Fibroblast of lung (primary cell): ENCODE measurements around the gene TENM4. TPM values are rescaled to one million over a fixed set of nuclear protein-coding genes. Genes with fewer than 3 reads are reported as not detected.

Experiments used
- DNase-seq, 2 donors: peaks; one replicate each; pipeline versions ENCODE4 v3.0.0 to v3.0.0-alpha.2; 2010; ENCODE audit warnings: low read depth in 2 of 2
- H2AFZ ChIP-seq: 2 replicates; pipeline ENCODE4 v1.5.1; 2012; ENCODE audit warnings: low read length, control low read depth, inconsistent platforms
- H3K27ac ChIP-seq: 2 replicates; pipeline ENCODE4 v1.5.1; 2011; ENCODE audit warnings: low read length, control low read depth; ENCODE audit not compliant: insufficient read depth
- H3K27me3 ChIP-seq: 2 replicates; pipeline ENCODE4 v1.5.1; 2011; ENCODE audit warnings: mild to moderate bottlenecking, low read length; ENCODE audit not compliant: control insufficient read depth, insufficient read depth
- H3K36me3 ChIP-seq: 2 replicates; pipeline ENCODE4 v1.5.1; 2011; ENCODE audit warnings: low read length; ENCODE audit not compliant: control insufficient read depth, insufficient read depth
- H3K4me1 ChIP-seq: 2 replicates; pipeline ENCODE4 v1.5.1; 2011; ENCODE audit warnings: low read length; ENCODE audit not compliant: control insufficient read depth, insufficient read depth; ENCODE audit errors: extremely low read depth
- H3K4me2 ChIP-seq: 2 replicates; pipeline ENCODE4 v1.5.1; 2011; ENCODE audit warnings: low read length, control low read depth; ENCODE audit not compliant: insufficient read depth; ENCODE audit errors: extremely low read depth
- H3K4me3 ChIP-seq, 4 experiments: fragments of 200-600 bp in 1 of 4; sonication (generic) in 1 of 4; replicated peaks in 1 of 4; 2 replicates each; pipeline ENCODE4 v1.5.1; 2011 to 2016; ENCODE audit warnings: low read length in 4 of 4, low read depth in 3 of 4, mild to moderate bottlenecking in 3 of 4, control low read depth in 2 of 4, inconsistent platforms in 1 of 4, mixed read lengths in 1 of 4; ENCODE audit not compliant: insufficient read depth in 1 of 4; ENCODE audit errors: control extremely low read depth in 1 of 4
- H3K79me2 ChIP-seq: 2 replicates; pipeline ENCODE4 v1.5.1; 2012; ENCODE audit warnings: mild to moderate bottlenecking, low read length, inconsistent platforms; ENCODE audit not compliant: control insufficient read depth, insufficient read depth
- H3K9ac ChIP-seq: 2 replicates; pipeline ENCODE4 v1.5.1; 2011; ENCODE audit warnings: mild to moderate bottlenecking, low read length, control low read depth; ENCODE audit not compliant: insufficient read depth
- H3K9me3 ChIP-seq: 2 replicates; pipeline ENCODE4 v1.5.1; 2012; ENCODE audit warnings: low read depth, low read length; ENCODE audit not compliant: control insufficient read depth, insufficient read depth
- H4K20me1 ChIP-seq: 2 replicates; pipeline ENCODE4 v1.5.1; 2011; ENCODE audit warnings: low read length; ENCODE audit not compliant: control insufficient read depth, insufficient read depth; ENCODE audit errors: extremely low read depth
- EZH2 ChIP-seq: IDR thresholded peaks from 2 replicates; pipeline ENCODE4 v1.5.1; 2012; ENCODE audit warnings: low read length, control low read depth, mild to moderate bottlenecking; ENCODE audit errors: missing control alignments
- polyA plus RNA-seq, 2 donors: library from polyadenylated mRNA; depleted of rRNA in 1 of 2; stranded (reverse) in 1 of 2; unstranded in 1 of 2; fragments of >200 nt; gene quantifications; 2 replicates each; pipeline ENCODE4 v1.2.1, GENCODE V29; 2011 to 2012; ENCODE audit warnings: missing spikeins in 1 of 2
- total RNA-seq: library from RNA; depleted of rRNA; stranded (reverse); fragments of >200 nt; gene quantifications from 2 replicates; pipeline ENCODE4 v1.2.1, GENCODE V29; 2014
- TF ChIP-seq, protein P1 (sequence below), 2 donors: IDR thresholded peaks in 1 of 2; conservative IDR thresholded peaks in 1 of 2; 1 replicate in 1 of 2; 2 replicates in 1 of 2; pipeline ENCODE4 v1.5.1; 2011 to 2012; ENCODE audit warnings: low read length in 2 of 2, control low read depth in 1 of 2, inconsistent platforms in 1 of 2, low read depth in 1 of 2, mild to moderate bottlenecking in 1 of 2

Gene TENM4
- total and polyA plus RNA-seq, 2 donors (not counting 1 experiment from before 2014, with no cell fraction given) = 4.6 to 48.4 TPM

DNA sequence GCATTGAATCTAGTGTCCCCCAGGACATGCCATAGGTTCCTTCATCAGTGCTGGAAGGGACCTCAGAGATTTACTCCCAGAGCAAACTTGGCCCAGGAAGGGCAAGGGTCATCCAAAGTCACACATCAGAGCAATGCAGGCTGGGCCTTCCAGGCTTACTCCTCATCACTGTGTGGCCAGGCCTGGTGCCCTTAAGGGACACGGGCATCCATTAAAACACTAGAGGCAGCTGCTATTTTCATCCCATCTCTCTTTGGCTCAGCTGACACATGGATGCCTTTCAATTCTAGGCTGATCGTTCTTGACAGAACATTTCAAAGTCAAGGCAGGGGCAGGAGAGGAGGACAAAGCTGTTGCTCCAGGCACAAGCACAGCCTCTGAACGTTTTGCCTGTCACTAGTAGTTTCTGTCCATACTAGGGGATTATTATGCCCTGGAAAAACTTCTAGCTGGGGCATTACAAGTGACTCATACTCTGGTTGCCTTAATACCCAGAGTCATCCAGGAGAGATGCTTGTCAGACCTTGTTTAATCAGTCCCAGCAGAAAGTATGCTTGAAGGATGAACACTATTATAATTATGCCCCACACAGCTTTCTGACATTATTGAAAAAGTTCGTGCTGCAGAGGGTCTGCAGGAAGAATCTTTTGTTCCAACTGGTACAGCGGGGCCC is 240.3 kb downstream of the TENM4 start:
- Histone ChIP-seq H3K9me3 (no peaks in the 10 kb centered on the region), H3K27ac (no peak overlapping the region), H3K9ac (no peak overlapping the region), H3K4me3 (no peak overlapping the region), H4K20me1 (no peaks in the 10 kb centered on the region), H3K4me1 (peaks cover 2% of the 10 kb centered on the region), H3K79me2 (no peaks in the 10 kb centered on the region), H3K36me3 (no peaks in the 10 kb centered on the region), H2AFZ (no peak overlapping the region), H3K4me2 (no peak overlapping the region), H3K27me3 (no peaks in the 10 kb centered on the region)
- DNase-seq = no peak
- TF ChIP-seq EZH2 = no peak
- TF ChIP-seq, protein P1, sequence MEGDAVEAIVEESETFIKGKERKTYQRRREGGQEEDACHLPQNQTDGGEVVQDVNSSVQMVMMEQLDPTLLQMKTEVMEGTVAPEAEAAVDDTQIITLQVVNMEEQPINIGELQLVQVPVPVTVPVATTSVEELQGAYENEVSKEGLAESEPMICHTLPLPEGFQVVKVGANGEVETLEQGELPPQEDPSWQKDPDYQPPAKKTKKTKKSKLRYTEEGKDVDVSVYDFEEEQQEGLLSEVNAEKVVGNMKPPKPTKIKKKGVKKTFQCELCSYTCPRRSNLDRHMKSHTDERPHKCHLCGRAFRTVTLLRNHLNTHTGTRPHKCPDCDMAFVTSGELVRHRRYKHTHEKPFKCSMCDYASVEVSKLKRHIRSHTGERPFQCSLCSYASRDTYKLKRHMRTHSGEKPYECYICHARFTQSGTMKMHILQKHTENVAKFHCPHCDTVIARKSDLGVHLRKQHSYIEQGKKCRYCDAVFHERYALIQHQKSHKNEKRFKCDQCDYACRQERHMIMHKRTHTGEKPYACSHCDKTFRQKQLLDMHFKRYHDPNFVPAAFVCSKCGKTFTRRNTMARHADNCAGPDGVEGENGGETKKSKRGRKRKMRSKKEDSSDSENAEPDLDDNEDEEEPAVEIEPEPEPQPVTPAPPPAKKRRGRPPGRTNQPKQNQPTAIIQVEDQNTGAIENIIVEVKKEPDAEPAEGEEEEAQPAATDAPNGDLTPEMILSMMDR (conservative IDR thresholded peaks at IDR 0.05 in 1 of 2, IDR thresholded peaks at IDR 0.05 in 1 of 2; ENCODE audit: low read depth in 1 of 2, low read length in 2 of 2) = no peak

DNA sequence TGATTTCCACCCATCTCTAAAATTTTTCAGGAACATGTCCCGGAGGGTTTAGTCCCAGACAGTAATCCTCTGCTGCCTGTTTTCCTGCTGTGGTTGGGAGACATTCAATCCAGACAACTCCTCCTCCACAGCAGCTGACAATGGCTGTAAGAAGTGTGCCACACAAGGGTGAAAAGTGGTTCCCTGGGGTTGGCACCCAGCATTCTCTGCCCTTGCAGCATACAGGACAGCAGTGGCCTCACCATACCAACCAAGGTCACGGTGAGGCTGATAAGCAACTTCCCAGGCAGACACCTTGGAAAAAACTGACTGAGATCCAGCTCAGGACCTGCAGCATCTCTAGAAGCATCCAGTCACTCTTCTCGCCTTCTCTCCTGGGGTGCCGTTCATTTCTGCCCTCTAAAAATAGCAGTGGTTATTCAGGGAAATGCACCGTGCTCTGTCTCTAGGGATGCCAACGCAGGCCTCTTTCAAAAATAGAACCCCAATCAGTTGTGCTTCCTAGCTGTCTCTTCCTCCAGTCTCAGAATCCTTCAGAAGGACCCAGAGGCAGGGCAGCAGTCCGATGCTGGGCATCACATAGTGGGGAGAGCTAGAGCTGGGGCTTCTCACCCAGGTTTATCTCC is 241.0 kb downstream of the TENM4 start:
- no peak overlapping the region for H3K4me3 ChIP-seq
- no peak overlapping the region for H2AFZ ChIP-seq
- H3K27ac ChIP-seq = no peak overlapping the region
- no peak for DNase-seq
- H3K27me3 ChIP-seq = no peaks in the 10 kb centered on the region
- no peak overlapping the region for H3K9ac ChIP-seq
- no peaks in the 10 kb centered on the region for H4K20me1 ChIP-seq
- H3K4me1 ChIP-seq = peaks cover 2% of the 10 kb centered on the region
- no peaks in the 10 kb centered on the region for H3K9me3 ChIP-seq
- H3K4me2 ChIP-seq = no peak overlapping the region
- no peaks in the 10 kb centered on the region for H3K79me2 ChIP-seq
- no peaks in the 10 kb centered on the region for H3K36me3 ChIP-seq
- TF ChIP-seq, protein P1 (conservative IDR thresholded peaks at IDR 0.05 in 1 of 2, IDR thresholded peaks at IDR 0.05 in 1 of 2; ENCODE audit: low read depth in 1 of 2, low read length in 2 of 2) = no peak
- TF ChIP-seq EZH2 = no peak

DNA sequence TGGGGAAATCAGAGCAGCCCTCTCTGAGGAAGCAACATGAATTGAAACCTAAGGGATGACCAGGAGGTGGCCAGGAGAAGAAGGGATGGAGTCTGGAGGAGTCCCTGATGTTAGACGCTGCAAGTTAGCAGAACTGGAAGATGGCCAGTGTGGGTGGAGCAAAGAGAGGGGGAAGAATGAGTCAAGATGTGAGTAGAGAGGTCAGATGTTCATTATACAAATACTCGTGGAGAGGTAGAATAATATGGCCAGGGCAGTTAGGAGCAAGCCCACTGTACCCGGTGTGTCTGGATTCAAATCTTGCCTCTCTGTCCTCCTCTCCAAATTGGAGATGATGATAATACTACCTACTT is 242.0 kb downstream of the TENM4 start:
- peak; percentile 40 to 55 for DNase-seq

More for the DNA sequence above, 242.0 kb downstream of the TENM4 start:
- no peaks in the 10 kb centered on the region for H3K27me3 ChIP-seq
- no peak overlapping the region for H3K27ac ChIP-seq
- H3K9ac ChIP-seq = no peak overlapping the region
- H3K4me1 ChIP-seq = peaks cover 2% of the 10 kb centered on the region
- H3K79me2 ChIP-seq = no peaks in the 10 kb centered on the region
- H3K4me3 ChIP-seq = no peak overlapping the region
- no peaks in the 10 kb centered on the region for H3K9me3 ChIP-seq
- no peak overlapping the region for H3K4me2 ChIP-seq
- H4K20me1 ChIP-seq = no peaks in the 10 kb centered on the region
- H3K36me3 ChIP-seq = no peaks in the 10 kb centered on the region
- TF ChIP-seq EZH2 = no peak
- TF ChIP-seq, protein P1 (conservative IDR thresholded peaks at IDR 0.05 in 1 of 2, IDR thresholded peaks at IDR 0.05 in 1 of 2; ENCODE audit: low read depth in 1 of 2, low read length in 2 of 2) = no peak
- no peak overlapping the region for H2AFZ ChIP-seq
